CD4-positive, alpha-beta T cell (primary cell): ENCODE data around the gene CCSER2. TPM values are rescaled to one million over a fixed set of nuclear protein-coding genes. Genes with fewer than 3 reads are reported as not detected.
A peak's percentile ranks its signal among the peaks of the same experiment; 100 is the strongest.

ENCODE experiments used
- ATAC-seq: fragments of 200-7000 bp; cut with Tn5 transposase; one replicate; pipeline ENCODE4 v1.10.0; 2022; ENCODE audit warnings: mild to moderate bottlenecking; ENCODE audit not compliant: poor library complexity
- CTCF ChIA-PET: fragments of 350-600 bp; sonication (Branson Sonifier 250); formaldehyde crosslinking; loops from one replicate; lab custom pipeline; 2021; ENCODE audit warnings: antibody characterized with exemption, inconsistent platforms; lab: Charles Lee
- POLR2A ChIA-PET: fragments of 350-600 bp; sonication (Branson Sonifier 250); formaldehyde crosslinking; loops from one replicate; lab custom pipeline; 2021; ENCODE audit warnings: antibody characterized with exemption, inconsistent platforms; lab: Charles Lee
- DNase-seq, 14 experiments: peaks; one replicate each; pipeline ENCODE4 v3.0.0-alpha.2; 2013 to 2020; ENCODE audit warnings: mixed read lengths in 2 of 14
- H3K27ac ChIP-seq, 2 donors: one replicate each; pipeline versions ENCODE4 v1.5.1 to v1.7.0; 2013; ENCODE audit warnings: low read length in 2 of 2, low read depth in 1 of 2, mild to moderate bottlenecking in 1 of 2
- H3K27me3 ChIP-seq, 2 experiments: 1 replicate in 1 of 2; 2 replicates in 1 of 2; pipeline versions ENCODE4 v1.6.1 to v1.7.0; 2013; ENCODE audit warnings: low read length in 2 of 2, control low read depth in 1 of 2, mild to moderate bottlenecking in 1 of 2, moderate library complexity in 1 of 2; ENCODE audit not compliant: insufficient read depth in 2 of 2, control insufficient read depth in 1 of 2
- H3K36me3 ChIP-seq: one replicate; pipeline ENCODE4 v1.6.1; 2013; ENCODE audit warnings: low read length, control low read depth; ENCODE audit not compliant: insufficient read depth
- H3K4me1 ChIP-seq: one replicate; pipeline ENCODE4 v1.6.1; 2013; ENCODE audit warnings: low read length, control low read depth; ENCODE audit not compliant: insufficient read depth
- H3K4me3 ChIP-seq: one replicate; pipeline ENCODE4 v1.5.1; 2013; ENCODE audit warnings: mild to moderate bottlenecking, low read length, moderate library complexity
- H3K9me3 ChIP-seq, 2 experiments: 1 replicate in 1 of 2; 2 replicates in 1 of 2; pipeline versions ENCODE4 v1.6.1 to v1.7.0; 2013; ENCODE audit warnings: low read length in 2 of 2, mild to moderate bottlenecking in 2 of 2, control low read depth in 1 of 2, moderate library complexity in 1 of 2; ENCODE audit not compliant: control insufficient read depth in 1 of 2, insufficient read depth in 1 of 2
- H3K27ac Mint-ChIP-seq: one replicate; pipeline ENCODE4 v1.8.0; 2020; ENCODE audit warnings: mixed read lengths
- H3K27me3 Mint-ChIP-seq: one replicate; pipeline ENCODE4 v1.8.0; 2021; ENCODE audit warnings: mixed read lengths
- H3K36me3 Mint-ChIP-seq: one replicate; pipeline ENCODE4 v1.8.0; 2021; ENCODE audit warnings: low read depth, mixed read lengths
- H3K4me1 Mint-ChIP-seq: one replicate; pipeline ENCODE4 v1.8.0; 2021; ENCODE audit warnings: low read depth, mixed read lengths
- H3K4me3 Mint-ChIP-seq: one replicate; pipeline ENCODE4 v1.8.0; 2020; ENCODE audit warnings: mild to moderate bottlenecking, mixed read lengths
- H3K9me3 Mint-ChIP-seq: one replicate; pipeline ENCODE4 v1.8.0; 2020; ENCODE audit warnings: mixed read lengths
- intact Hi-C, 2 experiments: fragments of 100-400 bp; cut with DNase I in 1 of 2; cut with micrococcal nuclease in 1 of 2; formaldehyde crosslinking; loops; one replicate each; pipeline versions ENCODE4 v1.15.1 to v1.9.0; 2023 to 2025; cut with DNase I, micrococcal nuclease
- total RNA-seq, 174 experiments: library from RNA in 2 of 174; stranded (reverse) in 2 of 174; gene quantifications; one replicate each; pipeline ENCODE4 v1.2.3 and lab custom pipeline; 2021 to 2026
- TF ChIP-seq, protein P1 (sequence below): fragments of 200-600 bp; IDR thresholded peaks from one replicate; pipeline ENCODE4 v1.8.0; 2022; ENCODE audit warnings: antibody characterized with exemption, mild to moderate bottlenecking

The CCSER2 gene
- total RNA-seq, 2 experiments from 2014 or later = 134 to 148 TPM

DNA sequence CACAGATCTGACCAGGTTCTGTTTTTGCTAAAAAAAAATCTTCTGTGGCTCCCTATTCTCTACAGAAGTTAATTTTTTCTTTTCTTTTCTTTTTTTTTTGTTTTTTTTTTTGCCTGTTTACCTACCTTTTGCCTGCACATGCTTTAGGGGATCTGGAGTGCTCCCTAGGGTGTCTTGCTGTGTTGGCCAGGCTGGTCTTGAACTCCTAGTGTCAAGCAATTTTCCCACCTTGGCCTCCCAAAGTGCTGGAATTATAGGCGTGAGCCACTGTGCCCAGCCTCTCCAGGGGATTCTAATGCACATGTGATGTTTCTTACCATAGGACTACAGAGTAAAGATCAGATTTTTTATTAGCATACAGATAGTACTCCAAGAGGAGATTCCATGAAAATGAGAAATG, 10.6 kb downstream of the CCSER2 start:
- Mint-ChIP-seq H3K9me3 (no peaks in the 10 kb centered on the region), H3K4me3 (no peak overlapping the region), H3K27ac (no peak overlapping the region), H3K36me3 (peaks cover 17% of the 10 kb centered on the region), H3K4me1 (peaks cover 59% of the 10 kb centered on the region), H3K27me3 (no peaks in the 10 kb centered on the region)
- no peak overlapping the region for H3K27ac ChIP-seq
- peaks cover 47% of the 10 kb centered on the region for H3K4me1 ChIP-seq
- TF ChIP-seq, protein P1, sequence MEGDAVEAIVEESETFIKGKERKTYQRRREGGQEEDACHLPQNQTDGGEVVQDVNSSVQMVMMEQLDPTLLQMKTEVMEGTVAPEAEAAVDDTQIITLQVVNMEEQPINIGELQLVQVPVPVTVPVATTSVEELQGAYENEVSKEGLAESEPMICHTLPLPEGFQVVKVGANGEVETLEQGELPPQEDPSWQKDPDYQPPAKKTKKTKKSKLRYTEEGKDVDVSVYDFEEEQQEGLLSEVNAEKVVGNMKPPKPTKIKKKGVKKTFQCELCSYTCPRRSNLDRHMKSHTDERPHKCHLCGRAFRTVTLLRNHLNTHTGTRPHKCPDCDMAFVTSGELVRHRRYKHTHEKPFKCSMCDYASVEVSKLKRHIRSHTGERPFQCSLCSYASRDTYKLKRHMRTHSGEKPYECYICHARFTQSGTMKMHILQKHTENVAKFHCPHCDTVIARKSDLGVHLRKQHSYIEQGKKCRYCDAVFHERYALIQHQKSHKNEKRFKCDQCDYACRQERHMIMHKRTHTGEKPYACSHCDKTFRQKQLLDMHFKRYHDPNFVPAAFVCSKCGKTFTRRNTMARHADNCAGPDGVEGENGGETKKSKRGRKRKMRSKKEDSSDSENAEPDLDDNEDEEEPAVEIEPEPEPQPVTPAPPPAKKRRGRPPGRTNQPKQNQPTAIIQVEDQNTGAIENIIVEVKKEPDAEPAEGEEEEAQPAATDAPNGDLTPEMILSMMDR = no peak
- DNase-seq (no peak), ATAC-seq (no peak)
- CTCF ChIA-PET = interaction anchor here (2.6 kb wide), 1 partner anchor 13 kb away, joined by 13 read pairs; no protein-coding TSS in a partner anchor
- H3K9me3 ChIP-seq = no peaks in the 10 kb centered on the region
- POLR2A ChIA-PET = interaction anchor here (1.9 kb wide), 1 partner anchor 10 kb away, joined by 7 read pairs; the partner anchor contains the start of gene CCSER2
- peaks cover 10% of the 10 kb centered on the region for H3K36me3 ChIP-seq
- no peaks in the 10 kb centered on the region for H3K27me3 ChIP-seq
- intact Hi-C loops = no loop called here
- H3K4me3 ChIP-seq = no peak overlapping the region

DNA sequence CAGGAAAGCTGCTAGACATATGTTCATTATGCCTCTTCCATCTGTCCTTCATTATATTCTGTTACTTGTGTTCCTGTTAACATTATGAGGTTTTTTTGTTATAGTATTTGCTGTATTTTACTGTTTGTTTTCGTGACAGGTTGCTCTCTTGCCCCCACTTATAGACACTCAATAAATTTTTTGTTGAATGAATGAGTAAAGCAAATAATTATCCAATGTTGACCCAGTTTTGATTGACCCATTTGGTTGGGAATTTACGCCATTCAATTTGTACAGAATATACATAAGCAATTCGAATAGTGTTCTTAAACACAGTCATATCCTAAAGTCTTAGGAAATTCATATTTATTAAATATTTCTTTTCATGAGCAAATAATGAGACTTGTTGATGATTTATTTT, 11.8 kb downstream of the CCSER2 start:
- Mint-ChIP-seq H3K4me3 (no peak overlapping the region), H3K9me3 (no peaks in the 10 kb centered on the region), H3K36me3 (peaks cover 21% of the 10 kb centered on the region), H3K27me3 (no peaks in the 10 kb centered on the region), H3K27ac (no peak overlapping the region), H3K4me1 (peaks cover 61% of the 10 kb centered on the region)
- intact Hi-C loops = no loop called here
- ChIA-PET CTCF (no interaction called here), POLR2A (no interaction called here)
- Histone ChIP-seq H3K4me1 (peaks cover 43% of the 10 kb centered on the region), H3K36me3 (peaks cover 10% of the 10 kb centered on the region), H3K9me3 (no peaks in the 10 kb centered on the region), H3K4me3 (no peak overlapping the region), H3K27me3 (no peaks in the 10 kb centered on the region), H3K27ac (no peak overlapping the region)
- DNase-seq (no peak), ATAC-seq (no peak)
- TF ChIP-seq, protein P1 = no peak

GRCh38 chr10:84340632-84341537, 12.5 kb downstream of the CCSER2 start:
- Mint-ChIP-seq H3K27me3 (no peaks in the 10 kb centered on the region), H3K4me3 (no peak overlapping the region), H3K27ac (no peak overlapping the region), H3K9me3 (no peaks in the 10 kb centered on the region), H3K4me1 (peaks cover 62% of the 10 kb centered on the region), H3K36me3 (peaks cover 21% of the 10 kb centered on the region)
- Histone ChIP-seq H3K36me3 (peaks cover 10% of the 10 kb centered on the region), H3K9me3 (no peaks in the 10 kb centered on the region), H3K27ac (no peak overlapping the region), H3K4me3 (no peak overlapping the region), H3K27me3 (no peaks in the 10 kb centered on the region), H3K4me1 (peaks cover 39% of the 10 kb centered on the region)
- ChIA-PET CTCF (interaction anchor here (0.7 to 2.9 kb wide), 3 partner anchors 12 to 71 kb away, joined by 4 to 15 read pairs (median 5); partner anchors contain the start of gene CCSER2), POLR2A (interaction anchor here (1.0 to 1.6 kb wide), 2 partner anchors 10 to 12 kb away, joined by 3 to 11 read pairs; partner anchors contain the start of gene CCSER2)
- TF ChIP-seq, protein P1 = no peak
- ATAC-seq (no peak), DNase-seq (peak in 1 of 14 experiments; percentile 17)
- intact Hi-C loops = no loop called here
